ENCODE data around the gene LRRC10. TPM values are rescaled to one million over a fixed set of nuclear protein-coding genes. Genes with fewer than 3 reads are reported as not detected.

LRRC10 gene
- total and polyA plus RNA-seq, 10 donors, result not detected

DNA sequence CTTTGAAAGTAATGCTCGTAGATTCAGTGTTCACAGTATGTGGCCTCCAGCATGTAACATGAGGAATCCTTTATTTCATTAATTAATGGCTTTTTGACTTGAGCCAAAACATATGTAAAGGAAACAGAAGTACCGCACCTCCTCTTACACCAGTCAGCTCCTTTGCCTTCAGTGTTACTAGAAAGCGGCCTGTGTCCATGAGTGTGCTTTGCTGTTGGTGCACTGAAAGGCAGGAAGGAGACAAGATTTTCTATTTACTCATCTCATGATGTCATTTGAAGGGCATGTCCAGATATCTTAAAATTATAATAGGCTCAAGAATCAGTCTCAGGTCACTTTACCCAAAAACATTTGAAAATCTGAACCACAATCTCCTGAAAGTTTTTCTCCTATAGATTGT is 35.4 kb downstream of the LRRC10 start:
- WGBS, 5 donors, result 95 to 98% (median 96%) methylated on average over 3 of the region's 3 CpGs
- Histone ChIP-seq H3K9me3 (no peaks in the 10 kb centered on the region), H3K27me3 (replicated peaks in 1 of 7) (no peaks in the 10 kb centered on the region), H3K27ac (no peak overlapping the region), H3K4me1 (peaks cover 0 to 5% (median 4%) of the 10 kb centered on the region in 6 donors), H3K4me3 (no peak overlapping the region), H3K36me3 (peaks cover 4 to 53% (median 46%) of the 10 kb centered on the region in 6 donors)
- intact Hi-C loops (cut with DNase I; ENCODE audit: low total_unique reads), result no loop called here
- no peak for DNase-seq
- TF ChIP-seq, protein P1, sequence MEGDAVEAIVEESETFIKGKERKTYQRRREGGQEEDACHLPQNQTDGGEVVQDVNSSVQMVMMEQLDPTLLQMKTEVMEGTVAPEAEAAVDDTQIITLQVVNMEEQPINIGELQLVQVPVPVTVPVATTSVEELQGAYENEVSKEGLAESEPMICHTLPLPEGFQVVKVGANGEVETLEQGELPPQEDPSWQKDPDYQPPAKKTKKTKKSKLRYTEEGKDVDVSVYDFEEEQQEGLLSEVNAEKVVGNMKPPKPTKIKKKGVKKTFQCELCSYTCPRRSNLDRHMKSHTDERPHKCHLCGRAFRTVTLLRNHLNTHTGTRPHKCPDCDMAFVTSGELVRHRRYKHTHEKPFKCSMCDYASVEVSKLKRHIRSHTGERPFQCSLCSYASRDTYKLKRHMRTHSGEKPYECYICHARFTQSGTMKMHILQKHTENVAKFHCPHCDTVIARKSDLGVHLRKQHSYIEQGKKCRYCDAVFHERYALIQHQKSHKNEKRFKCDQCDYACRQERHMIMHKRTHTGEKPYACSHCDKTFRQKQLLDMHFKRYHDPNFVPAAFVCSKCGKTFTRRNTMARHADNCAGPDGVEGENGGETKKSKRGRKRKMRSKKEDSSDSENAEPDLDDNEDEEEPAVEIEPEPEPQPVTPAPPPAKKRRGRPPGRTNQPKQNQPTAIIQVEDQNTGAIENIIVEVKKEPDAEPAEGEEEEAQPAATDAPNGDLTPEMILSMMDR (IDR thresholded peaks at IDR 0.05 in 8 of 11, conservative IDR thresholded peaks at IDR 0.05 in 3 of 11), result no peak
- TF ChIP-seq POLR2AphosphoS5 (IDR thresholded peaks at IDR 0.05), result no peak
- no peak for TF ChIP-seq POLR2A (IDR thresholded peaks at IDR 0.05)

DNA sequence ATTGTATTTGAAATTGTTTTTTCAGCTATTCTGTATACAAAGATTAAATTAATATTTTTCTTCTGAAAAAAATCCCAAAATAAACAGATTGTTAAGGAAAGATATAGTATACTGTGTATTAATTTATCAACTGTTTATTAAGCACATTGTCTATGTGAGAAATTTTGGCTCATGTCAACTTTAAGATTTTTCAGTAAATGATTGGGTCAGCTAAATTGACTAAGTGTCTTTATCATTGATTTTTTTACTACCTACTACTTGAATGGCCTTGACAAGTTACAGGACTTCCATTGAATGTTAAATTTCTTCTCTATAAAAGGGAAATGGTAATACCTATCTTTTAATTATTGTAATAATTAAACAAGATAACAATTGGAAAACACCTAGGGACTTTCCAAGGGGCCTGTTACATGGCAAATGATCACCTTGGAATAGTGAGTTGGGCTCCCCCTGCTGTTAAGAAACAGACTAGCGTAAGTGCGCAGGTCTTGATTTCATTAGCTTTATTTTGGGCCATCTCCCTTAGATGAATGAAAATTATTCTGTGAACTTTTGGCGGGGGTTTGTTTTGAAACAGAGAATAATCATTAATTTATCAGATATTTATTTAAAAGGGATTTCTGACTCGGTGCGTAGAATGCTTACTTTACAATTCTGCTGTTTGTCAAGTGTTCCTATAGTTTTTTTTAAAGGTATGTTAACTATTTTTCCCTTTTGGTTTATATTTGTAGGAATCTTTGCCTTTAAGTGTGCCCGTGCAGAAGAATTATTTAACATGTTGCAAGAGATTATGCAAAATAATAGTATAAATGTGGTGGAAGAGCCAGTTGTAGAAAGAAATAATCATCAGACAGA is 39.9 kb downstream of the LRRC10 start:
- peaks cover 0 to 8% (median 4%) of the 10 kb centered on the region in 6 donors for H3K4me1 ChIP-seq
- peaks cover 4 to 89% (median 56%) of the 10 kb centered on the region in 6 donors for H3K36me3 ChIP-seq
- no peak overlapping the region for H3K27ac ChIP-seq
- H3K27me3 ChIP-seq (replicated peaks in 1 of 7), result no peaks in the 10 kb centered on the region
- TF ChIP-seq POLR2A (IDR thresholded peaks at IDR 0.05), result no peak
- TF ChIP-seq, protein P1 (IDR thresholded peaks at IDR 0.05 in 8 of 11, conservative IDR thresholded peaks at IDR 0.05 in 3 of 11), result peak; percentile 49 to 86 (median 75)
- DNase-seq, result no peak
- WGBS, 5 donors, result 52 to 74% (median 62%) methylated on average over 6 of the region's 6 CpGs
- intact Hi-C loops (cut with DNase I; ENCODE audit: low total_unique reads), result loop anchor here (5.0 kb wide), 1 partner anchor 213 kb away; the partner anchor contains the start of gene YEATS4
- no peaks in the 10 kb centered on the region for H3K9me3 ChIP-seq
- H3K4me3 ChIP-seq, result no peak overlapping the region

DNA sequence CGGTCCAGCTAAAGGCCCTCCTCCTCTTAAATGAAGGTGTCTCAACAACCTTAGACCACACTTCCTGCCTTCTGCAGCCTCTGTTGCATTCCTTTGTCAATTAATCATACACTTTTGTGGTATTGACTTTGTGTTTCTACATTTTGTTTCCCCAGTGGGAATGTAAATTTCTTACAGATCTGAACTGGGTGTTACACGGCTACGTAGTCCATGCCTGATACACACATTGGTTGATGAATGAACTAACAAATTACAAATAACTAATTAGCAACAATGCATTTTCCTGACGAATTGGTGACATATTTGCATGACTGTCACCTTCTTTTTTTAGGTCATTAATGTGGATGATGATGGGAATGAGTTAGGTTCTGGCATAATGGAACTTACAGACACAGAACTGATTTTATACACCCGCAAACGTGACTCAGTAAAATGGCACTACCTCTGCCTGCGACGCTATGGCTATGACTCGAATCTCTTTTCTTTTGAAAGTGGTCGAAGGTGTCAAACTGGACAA is 40.6 kb downstream of the LRRC10 start:
- H3K9me3 ChIP-seq, result no peaks in the 10 kb centered on the region
- H3K36me3 ChIP-seq, result peaks cover 4 to 88% (median 52%) of the 10 kb centered on the region in 6 donors
- TF ChIP-seq POLR2A (IDR thresholded peaks at IDR 0.05) (no peak), POLR2AphosphoS5 (IDR thresholded peaks at IDR 0.05) (no peak)
- TF ChIP-seq, protein P1 (IDR thresholded peaks at IDR 0.05 in 8 of 11, conservative IDR thresholded peaks at IDR 0.05 in 3 of 11), result no peak
- no peaks in the 10 kb centered on the region for H3K27me3 ChIP-seq (replicated peaks in 1 of 7)
- no peak for DNase-seq
- H3K27ac ChIP-seq, result peak overlapping the region in 1 of 8 donors; percentile 13
- no peak overlapping the region for H3K4me3 ChIP-seq
- peaks cover 0 to 8% (median 4%) of the 10 kb centered on the region in 6 donors for H3K4me1 ChIP-seq
- intact Hi-C loops (cut with DNase I; ENCODE audit: low total_unique reads), result loop anchor here (5.0 to 10.0 kb wide), 2 partner anchors 85 to 213 kb away; partner anchors contain the start of gene YEATS4
- 87 to 96% (median 93%) methylated on average over 10 of the region's 10 CpGs for WGBS, 5 donors

DNA sequence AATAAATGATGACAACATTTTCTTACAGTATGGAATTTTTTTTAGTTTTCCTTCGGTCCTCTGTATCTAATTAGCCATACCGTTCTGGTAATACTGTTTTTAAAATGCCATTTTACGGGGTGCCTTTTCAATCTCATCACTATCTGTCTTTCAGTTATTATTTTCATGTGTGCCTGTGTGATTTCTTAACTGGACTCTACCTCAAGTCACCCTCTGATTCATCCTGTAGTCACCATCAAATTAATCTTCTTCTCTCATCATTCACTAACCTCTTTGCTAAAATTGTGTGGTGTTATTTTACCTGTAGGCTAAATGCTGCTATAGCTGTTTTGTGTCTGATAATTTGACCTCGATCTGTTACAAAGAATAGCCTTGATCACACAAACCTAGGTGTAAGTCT is 41.5 kb downstream of the LRRC10 start:
- no peak overlapping the region for H3K4me3 ChIP-seq
- DNase-seq, result no peak
- H3K27me3 ChIP-seq (replicated peaks in 1 of 7), result no peaks in the 10 kb centered on the region
- no peak for TF ChIP-seq POLR2AphosphoS5 (IDR thresholded peaks at IDR 0.05)
- TF ChIP-seq, protein P1 (IDR thresholded peaks at IDR 0.05 in 8 of 11, conservative IDR thresholded peaks at IDR 0.05 in 3 of 11), result no peak
- TF ChIP-seq POLR2A (IDR thresholded peaks at IDR 0.05), result no peak
- peaks cover 0 to 88% (median 45%) of the 10 kb centered on the region in 6 donors for H3K36me3 ChIP-seq
- intact Hi-C loops (cut with DNase I; ENCODE audit: low total_unique reads), result loop anchor here (10.0 kb wide), 1 partner anchor 84 kb away; no protein-coding TSS in a partner anchor
- no peaks in the 10 kb centered on the region for H3K9me3 ChIP-seq
- WGBS, 5 donors, result 73 to 92% (median 83%) methylated on average over 4 of the region's 4 CpGs
- peaks cover 0 to 8% (median 4%) of the 10 kb centered on the region in 6 donors for H3K4me1 ChIP-seq
- H3K27ac ChIP-seq, result no peak overlapping the region

All from spleen (tissue), 11 donors.